Fibroblast of the aortic adventitia (primary cell): ENCODE results near the gene DAPK1. TPM values are rescaled to one million over a fixed set of nuclear protein-coding genes. Genes with fewer than 3 reads are reported as not detected.

Experiments used
- DNase-seq: peaks from one replicate; pipeline ENCODE4 v3.0.0-alpha.2; 2010; ENCODE audit warnings: low read depth
- H3K4me3 ChIP-seq: 2 replicates; pipeline ENCODE4 v1.5.1; 2011; ENCODE audit warnings: low read depth, mild to moderate bottlenecking, control low read depth, low read length, moderate library complexity
- CTCF ChIP-seq: IDR thresholded peaks from 2 replicates; pipeline ENCODE4 v1.5.1; 2011; ENCODE audit warnings: mild to moderate bottlenecking, low read length, control low read depth, inconsistent platforms; ENCODE audit not compliant: insufficient read depth
- total RNA-seq: library from RNA; depleted of rRNA; stranded (reverse); fragments of >200 nt; gene quantifications from 2 replicates; pipeline ENCODE4 v1.2.3, GENCODE V29; 2012; ENCODE audit warnings: low replicate concordance

The DAPK1 gene
- total RNA-seq, 1 donor: 30.9 TPM

- H3K4me3 ChIP-seq: no peak overlapping the region
- no peak for TF ChIP-seq CTCF
- no peak for DNase-seq
Observed at GRCh38 chr9:87746186-87746585, 248.5 kb downstream of the DAPK1 start.

- TF ChIP-seq CTCF: no peak
- H3K4me3 ChIP-seq: no peak overlapping the region
- DNase-seq: no peak
Observed at GRCh38 chr9:87748881-87749280, 251.2 kb downstream of the DAPK1 start.

- no peak for DNase-seq
- no peak for TF ChIP-seq CTCF
Observed at GRCh38 chr9:87749335-87750035, 251.8 kb downstream of the DAPK1 start.

GRCh38 chr9:87750726-87751125 lies 253.1 kb downstream of the DAPK1 start:
- DNase-seq: no peak
- no peak for TF ChIP-seq CTCF
- H3K4me3 ChIP-seq: no peak overlapping the region

More at GRCh38 chr9:87749335-87750035, 251.8 kb downstream of the DAPK1 start:
- H3K4me3 ChIP-seq: no peak overlapping the region

- H3K4me3 ChIP-seq: no peak overlapping the region
- no peak for DNase-seq
- TF ChIP-seq CTCF: no peak
Observed at GRCh38 chr9:87751423-87751822, 253.8 kb downstream of the DAPK1 start.

- no peak for DNase-seq
- no peak for TF ChIP-seq CTCF
- H3K4me3 ChIP-seq: no peak overlapping the region
Observed at GRCh38 chr9:87751868-87752267, 254.2 kb downstream of the DAPK1 start.

- no peak for DNase-seq
- TF ChIP-seq CTCF: no peak
- no peak overlapping the region for H3K4me3 ChIP-seq
Observed at GRCh38 chr9:87753313-87753712, 255.6 kb downstream of the DAPK1 start.
